Superior temporal gyrus (tissue), 1 donor: ENCODE results near the gene TAOK1.

ENCODE experiments used
- DNase-seq: peaks from one replicate; pipeline ENCODE4 v3.0.0-alpha.2; 2016; ENCODE audit errors: extremely low spot score

The TAOK1 gene

DNA sequence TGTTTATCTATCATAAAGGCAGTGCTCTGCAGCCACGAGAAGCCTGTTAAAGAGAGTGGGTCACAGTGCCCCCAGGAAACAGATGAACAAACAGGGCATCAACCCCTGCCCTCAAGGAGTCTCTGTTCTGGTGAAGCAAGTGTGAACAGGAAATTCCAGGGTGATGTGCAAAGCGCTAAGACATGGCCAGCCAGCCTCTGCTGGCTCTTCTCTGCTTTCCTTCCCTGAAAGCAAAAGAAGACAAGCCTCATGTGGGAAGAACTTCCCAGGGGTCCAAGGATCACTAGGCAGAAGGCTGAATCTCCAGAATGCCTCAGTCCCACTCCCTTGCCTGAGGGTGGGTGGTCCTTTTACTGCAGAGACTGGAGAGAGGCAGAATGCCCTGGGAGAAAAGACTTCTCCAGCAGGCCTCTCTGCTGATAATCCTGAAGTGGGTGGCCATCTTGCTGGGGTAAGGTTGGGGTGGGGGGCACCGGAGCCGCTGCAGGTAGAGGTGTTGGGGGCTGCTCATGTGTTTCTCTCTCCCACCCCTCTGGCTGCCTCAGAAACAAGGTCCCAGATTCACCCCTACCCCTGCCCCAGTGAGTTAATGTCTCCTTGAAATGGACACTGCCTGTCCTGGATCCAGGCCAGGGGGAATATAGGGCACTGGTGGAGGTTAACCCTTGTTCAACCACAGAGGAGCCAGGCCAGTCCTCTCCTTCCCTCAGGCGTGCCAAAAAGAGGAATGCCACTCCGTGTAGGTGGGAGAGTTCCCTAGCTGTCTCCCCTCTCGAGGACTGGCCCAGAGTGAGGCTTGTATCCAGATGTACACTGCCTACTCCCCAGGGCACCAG is 205.2 kb downstream of the TAOK1 start:
- DNase-seq: no peak

DNA sequence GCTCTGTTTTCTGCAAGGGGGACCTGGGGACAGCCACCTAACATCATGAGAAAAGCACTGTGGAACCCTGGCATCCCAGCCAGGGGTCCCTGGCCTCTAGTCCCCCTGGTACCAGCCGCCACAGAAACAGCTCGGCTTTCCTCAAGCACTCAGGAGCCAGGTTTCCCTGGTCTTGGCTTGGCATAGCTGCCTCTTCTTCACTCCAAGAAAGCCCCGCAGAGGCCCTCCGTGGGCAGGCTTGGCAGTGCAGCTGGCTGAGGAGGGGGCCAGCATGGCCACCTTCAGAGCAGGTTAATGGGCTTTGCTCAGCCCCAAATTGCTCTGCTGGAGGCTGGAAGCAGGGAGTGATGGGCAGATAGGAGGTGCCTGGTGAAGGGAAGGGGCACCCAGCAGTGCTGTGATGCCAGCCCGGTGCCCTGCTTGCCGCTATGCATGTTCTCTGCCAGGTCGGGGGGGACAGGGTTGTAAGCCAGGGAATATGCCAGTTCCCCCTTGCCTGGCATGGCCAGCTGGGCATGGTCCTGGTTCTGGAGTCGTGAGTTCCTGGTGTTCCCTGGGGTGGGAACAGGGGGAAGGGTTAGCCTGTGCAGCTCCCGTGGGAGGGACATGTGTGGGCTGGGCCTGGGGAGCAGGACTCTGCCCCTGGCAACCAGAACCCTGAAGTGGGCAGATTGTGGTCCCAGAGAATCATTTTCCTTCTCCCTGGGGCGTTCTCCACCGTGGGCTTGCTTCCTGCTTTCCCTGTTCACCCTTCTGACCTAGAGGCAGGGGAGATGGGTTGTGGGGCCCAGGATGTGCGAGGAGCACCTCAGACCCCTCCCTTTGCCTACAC is 206.0 kb downstream of the TAOK1 start:
- DNase-seq: no peak

DNA sequence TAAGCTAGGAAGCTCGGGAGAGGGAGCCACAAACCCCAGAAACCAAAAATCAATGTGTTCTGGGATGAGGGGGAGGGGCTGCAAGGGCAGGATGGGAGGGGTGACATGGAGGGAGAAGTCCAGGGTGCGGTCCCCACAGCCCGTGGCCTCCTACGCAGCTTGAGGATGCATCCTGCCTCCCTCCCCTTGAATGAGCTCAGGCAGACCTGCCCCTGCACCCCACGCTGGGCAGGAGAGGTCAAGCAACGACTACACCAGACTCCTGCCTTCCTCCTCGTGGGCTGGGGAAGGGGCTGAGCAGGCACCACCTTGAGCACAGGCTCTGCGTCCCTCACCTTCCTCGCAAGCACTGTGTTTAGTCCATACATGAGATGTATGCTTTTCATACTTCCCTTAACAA is 206.6 kb downstream of the TAOK1 start:
- no peak for DNase-seq

DNA sequence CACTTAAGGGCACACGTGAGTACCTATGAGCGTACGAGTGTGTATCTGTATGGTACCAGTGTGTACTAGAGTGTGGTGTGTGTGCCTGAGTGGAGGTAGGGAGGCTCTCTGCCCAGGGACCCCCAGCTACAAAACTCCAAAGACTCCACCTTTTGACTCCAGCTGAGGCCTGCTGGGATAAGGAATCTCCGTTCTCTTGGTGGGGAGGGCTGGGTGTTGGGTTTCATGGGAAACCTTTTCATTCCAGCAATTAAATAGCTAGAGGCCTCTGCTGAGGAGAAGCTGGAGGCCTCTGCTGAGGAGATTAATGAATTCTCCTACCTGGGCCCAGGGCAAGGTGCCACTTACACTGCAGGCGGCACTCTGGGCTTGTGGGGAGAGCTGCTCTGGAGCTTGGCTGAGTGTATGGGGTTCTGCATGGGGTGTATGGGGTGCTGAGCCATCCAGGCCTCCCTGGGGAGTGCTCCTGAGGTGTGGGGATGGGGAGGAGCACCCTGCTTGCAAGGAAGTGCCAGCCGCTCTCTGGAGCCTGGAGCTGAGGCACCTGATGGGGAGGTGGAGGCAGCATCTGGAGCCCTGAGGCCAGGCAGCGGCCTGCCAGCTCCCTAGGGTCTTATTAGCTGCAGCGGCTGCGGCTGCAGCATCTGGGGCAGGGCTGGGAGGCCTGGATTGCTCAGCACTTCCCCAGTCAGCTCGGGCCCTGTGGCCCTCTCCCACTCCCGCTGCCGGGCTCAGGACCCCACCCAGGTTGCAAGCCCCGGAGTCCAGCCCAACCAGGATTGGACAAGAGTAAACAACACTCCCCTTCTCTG is 207.4 kb downstream of the TAOK1 start:
- no peak for DNase-seq
